IPS DF 6.9 (cell line): ENCODE results near the gene APOL2.

Experiments
- DNase-seq: peaks from one replicate; pipeline ENCODE4 v3.0.0-alpha.2; 2013; ENCODE audit warnings: low read depth, low spot score
- H3K27ac ChIP-seq: one replicate; pipeline ENCODE4 v1.5.1; 2013; ENCODE audit warnings: low read length, control low read depth
- H3K27me3 ChIP-seq: 2 replicates; pipeline ENCODE4 v1.6.1; 2013; ENCODE audit warnings: mild to moderate bottlenecking, low read length; ENCODE audit not compliant: control insufficient read depth, insufficient read depth
- H3K36me3 ChIP-seq: 2 replicates; pipeline ENCODE4 v1.6.1; 2013; ENCODE audit warnings: low read length; ENCODE audit not compliant: control insufficient read depth, insufficient read depth
- H3K4me1 ChIP-seq: 2 replicates; pipeline ENCODE4 v1.6.1; 2013; ENCODE audit warnings: low read length; ENCODE audit not compliant: control insufficient read depth, insufficient read depth
- H3K4me3 ChIP-seq: 2 replicates; pipeline ENCODE4 v1.5.1; 2013; ENCODE audit warnings: mild to moderate bottlenecking, low read length
- H3K9me3 ChIP-seq: 2 replicates; pipeline ENCODE4 v1.6.1; 2013; ENCODE audit warnings: low read length, inconsistent platforms; ENCODE audit not compliant: control insufficient read depth, insufficient read depth
- WGBS: extraction: QIAGEN DNeasy Blood & Tissue Kit; methylation state at CpG from one replicate; pipeline ENCODE4 v1.1.7; 2013; ENCODE audit warnings: mixed read lengths, missing lambda C conversion rate; ENCODE audit not compliant: insufficient read length, insufficient coverage; 5-methylcytosine and 5-hydroxymethylcytosine counted together

APOL2 gene

DNA sequence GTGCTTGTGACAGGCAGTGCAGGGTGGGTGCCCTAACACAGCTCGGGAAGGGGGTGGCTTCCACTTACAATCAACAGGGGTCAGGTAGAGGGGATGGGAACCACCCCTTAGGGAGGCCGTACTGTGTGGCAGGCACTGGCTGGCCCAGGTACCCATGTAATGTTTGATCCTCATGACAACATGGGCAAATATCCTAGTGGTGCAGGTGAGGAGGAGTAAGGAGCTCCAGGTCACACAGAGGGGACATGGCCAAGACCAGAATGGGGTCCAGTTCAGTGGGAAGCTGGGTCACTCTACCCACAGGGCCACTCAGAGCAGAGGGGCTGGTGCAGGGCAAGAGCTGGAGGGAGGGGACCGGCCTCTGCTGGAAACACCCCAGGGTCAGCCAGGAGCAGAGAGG lies 40.8 kb downstream of the APOL2 start:
- Histone ChIP-seq H3K27ac (no peak overlapping the region), H3K27me3 (no peaks in the 10 kb centered on the region), H3K4me1 (peaks cover 6% of the 10 kb centered on the region; the same call in 1 of the 2 replicates), H3K4me3 (no peak overlapping the region), H3K9me3 (no peaks in the 10 kb centered on the region), H3K36me3 (no peaks in the 10 kb centered on the region)
- DNase-seq: no peak
- no CpG with 5 or more reads among the region's 3 CpGs for WGBS

DNA sequence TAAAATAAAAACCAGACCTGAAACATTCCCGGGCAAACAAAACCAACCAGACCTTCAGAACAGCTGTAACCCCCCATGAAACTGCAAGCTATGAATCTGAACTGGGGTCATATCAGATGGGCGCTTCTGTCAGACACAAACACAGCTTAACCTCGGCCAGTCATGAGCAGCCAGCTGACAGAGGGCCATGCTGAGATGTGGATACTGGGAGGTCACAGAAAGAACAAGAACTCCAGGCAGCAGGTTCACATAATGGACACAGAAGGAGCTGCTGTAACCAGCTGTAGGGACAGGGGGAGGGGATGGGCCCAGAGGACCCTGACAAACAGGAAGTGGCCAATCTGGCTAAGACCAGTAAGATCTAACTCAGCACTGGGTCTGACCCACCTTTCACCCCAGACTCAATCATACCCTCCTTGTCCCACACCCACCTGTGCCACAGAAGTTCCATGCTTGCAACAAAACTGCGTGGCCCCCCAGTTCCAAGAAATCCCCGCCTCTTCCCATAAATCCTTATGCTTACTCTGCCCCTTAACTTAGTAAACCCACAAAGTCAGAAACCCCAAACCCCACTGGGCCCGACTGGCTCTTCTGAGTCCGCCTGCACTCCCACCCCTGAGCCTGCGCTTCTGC lies 41.7 kb downstream of the APOL2 start:
- no CpG with 5 or more reads among the region's 8 CpGs for WGBS
- no peak for DNase-seq
- no peak overlapping the region for H3K4me3 ChIP-seq
- H3K27ac ChIP-seq: no peak overlapping the region
- peaks cover 6% of the 10 kb centered on the region; the same call in 1 of the 2 replicates for H3K4me1 ChIP-seq
- no peaks in the 10 kb centered on the region for H3K27me3 ChIP-seq
- no peaks in the 10 kb centered on the region for H3K9me3 ChIP-seq
- no peaks in the 10 kb centered on the region for H3K36me3 ChIP-seq

- DNase-seq: peak; percentile 41
- H3K27me3 ChIP-seq: no peaks in the 10 kb centered on the region
- no peak overlapping the region for H3K27ac ChIP-seq
- WGBS: no CpG with 5 or more reads among the region's 5 CpGs
- H3K36me3 ChIP-seq: no peaks in the 10 kb centered on the region
- H3K4me3 ChIP-seq: no peak overlapping the region
- H3K9me3 ChIP-seq: no peaks in the 10 kb centered on the region
- peaks cover 6% of the 10 kb centered on the region; the same call in 1 of the 2 replicates for H3K4me1 ChIP-seq
These were observed 42.3 kb downstream of the APOL2 start for GRCh38 chr22:36197065-36197440.

DNA sequence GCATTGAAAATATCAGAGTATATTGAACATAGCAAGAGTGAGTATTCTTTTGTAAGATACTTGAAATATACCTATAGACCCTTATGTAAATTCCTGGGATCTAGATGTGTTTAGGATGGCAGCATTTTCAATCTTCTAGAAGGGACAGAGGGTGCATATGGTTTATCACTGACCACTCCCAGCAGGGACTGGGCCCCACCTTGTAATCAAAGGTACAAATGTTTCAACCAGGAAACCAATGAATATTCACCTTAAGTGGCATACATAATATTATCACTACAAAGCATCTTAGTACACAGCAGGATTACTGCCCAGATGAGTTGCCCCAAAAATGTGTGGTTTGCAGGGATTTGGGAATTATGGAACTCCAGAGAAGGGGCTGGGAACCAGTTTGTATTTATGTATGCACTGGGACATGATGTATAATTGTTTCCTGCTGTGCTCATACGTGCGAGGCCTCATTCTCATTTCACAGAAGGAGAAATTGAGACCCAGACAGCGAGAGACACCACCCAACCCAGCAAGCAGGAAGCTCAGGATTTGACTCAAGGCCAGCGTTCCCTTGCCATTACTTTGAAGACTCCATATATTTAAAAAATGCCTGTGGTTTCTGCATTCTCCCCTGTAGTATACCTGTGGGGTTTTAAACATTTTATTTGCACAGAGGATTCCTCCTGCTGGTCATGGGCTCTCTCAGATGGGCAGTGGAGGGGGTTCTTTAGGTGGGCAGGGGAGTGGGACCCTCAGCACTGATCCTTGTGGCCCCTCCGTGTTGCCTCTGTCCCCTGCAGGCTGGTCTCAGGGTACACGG lies 42.9 kb downstream of the APOL2 start:
- Histone ChIP-seq H3K4me1 (peaks cover 6% of the 10 kb centered on the region; the same call in 1 of the 2 replicates), H3K4me3 (no peak overlapping the region), H3K27me3 (no peaks in the 10 kb centered on the region), H3K9me3 (no peaks in the 10 kb centered on the region), H3K36me3 (no peaks in the 10 kb centered on the region), H3K27ac (no peak overlapping the region)
- DNase-seq: no peak
- WGBS: no CpG with 5 or more reads among the region's 6 CpGs

DNA sequence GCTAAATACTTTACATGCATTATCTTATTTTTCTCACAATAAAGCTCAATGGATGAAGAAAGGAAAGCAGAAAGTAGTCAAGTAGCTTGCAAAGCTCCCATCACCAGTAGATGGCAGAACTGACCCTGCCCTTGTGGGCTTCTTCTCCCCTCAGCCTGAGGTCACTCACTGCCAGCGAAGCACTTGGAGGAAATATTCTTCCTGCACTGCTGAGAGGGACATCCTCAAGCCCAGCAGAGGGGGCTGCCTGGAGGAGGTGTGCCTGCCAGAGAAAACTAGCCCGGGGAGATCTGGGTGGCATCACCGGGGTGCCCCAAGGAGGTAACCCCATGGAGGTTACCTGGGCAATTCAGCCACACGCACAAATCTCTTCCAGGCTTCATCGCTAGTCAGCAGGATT lies 44.4 kb downstream of the APOL2 start:
- no peak overlapping the region for H3K4me3 ChIP-seq
- DNase-seq: peak; percentile 25
- no peaks in the 10 kb centered on the region for H3K36me3 ChIP-seq
- H3K4me1 ChIP-seq: peaks cover 6% of the 10 kb centered on the region; the same call in 1 of the 2 replicates
- no peaks in the 10 kb centered on the region for H3K9me3 ChIP-seq
- H3K27me3 ChIP-seq: no peaks in the 10 kb centered on the region
- WGBS: no CpG with 5 or more reads among the region's 5 CpGs
- H3K27ac ChIP-seq: no peak overlapping the region

DNA sequence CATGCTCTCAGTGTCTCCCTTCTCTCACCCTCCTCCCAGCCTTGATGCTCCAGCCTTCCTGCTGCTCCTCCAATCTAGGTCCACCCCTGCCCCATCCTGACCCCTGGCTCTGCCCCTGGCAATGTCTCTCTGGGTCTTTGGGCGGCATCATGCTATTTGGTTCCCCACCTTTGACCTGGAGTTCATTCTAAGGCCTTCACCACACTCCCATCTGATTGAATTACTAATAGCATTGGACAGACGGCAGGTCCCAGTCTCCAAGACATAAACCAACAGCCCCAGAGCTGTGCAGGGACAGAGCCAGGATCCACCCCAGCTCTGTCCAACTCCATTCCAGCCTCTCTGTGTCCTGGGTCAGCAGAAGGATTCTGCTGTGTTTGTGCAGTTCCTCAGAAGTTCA lies 44.9 kb downstream of the APOL2 start:
- peaks cover 7% of the 10 kb centered on the region; the same call in 1 of the 2 replicates for H3K4me1 ChIP-seq
- H3K36me3 ChIP-seq: no peaks in the 10 kb centered on the region
- no CpG with 5 or more reads among the region's 2 CpGs for WGBS
- H3K27ac ChIP-seq: no peak overlapping the region
- no peaks in the 10 kb centered on the region for H3K27me3 ChIP-seq
- no peaks in the 10 kb centered on the region for H3K9me3 ChIP-seq
- H3K4me3 ChIP-seq: no peak overlapping the region
- DNase-seq: no peak

- Histone ChIP-seq H3K9me3 (no peaks in the 10 kb centered on the region), H3K4me3 (no peak overlapping the region), H3K27ac (no peak overlapping the region), H3K27me3 (no peaks in the 10 kb centered on the region), H3K36me3 (no peaks in the 10 kb centered on the region), H3K4me1 (peaks cover 7% of the 10 kb centered on the region; the same call in 1 of the 2 replicates)
- no peak for DNase-seq
- no CpG with 5 or more reads among the region's 3 CpGs for WGBS
These were observed 45.8 kb downstream of the APOL2 start for GRCh38 chr22:36193577-36193976.

DNA sequence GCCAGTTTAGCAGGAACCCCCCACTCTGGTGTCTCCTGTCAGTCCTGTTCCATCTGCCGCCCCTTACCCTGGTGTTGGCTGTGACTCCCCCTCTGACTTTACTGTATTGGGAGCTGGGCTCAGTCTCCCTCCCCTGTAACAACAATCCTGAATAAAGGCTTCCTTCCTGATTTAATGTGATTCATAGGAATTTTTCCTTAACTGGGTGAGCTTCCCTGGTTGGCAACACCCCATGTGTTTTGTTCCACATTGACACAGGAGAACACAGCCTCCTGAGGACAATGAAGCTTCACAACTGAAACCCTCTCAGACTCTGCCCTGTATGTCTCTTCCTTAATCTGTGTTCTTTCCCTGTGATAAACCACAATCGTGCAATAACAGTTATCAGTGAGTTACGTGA lies 46.2 kb downstream of the APOL2 start:
- no CpG with 5 or more reads among the region's 3 CpGs for WGBS
- no peak for DNase-seq
- no peaks in the 10 kb centered on the region for H3K36me3 ChIP-seq

DNA sequence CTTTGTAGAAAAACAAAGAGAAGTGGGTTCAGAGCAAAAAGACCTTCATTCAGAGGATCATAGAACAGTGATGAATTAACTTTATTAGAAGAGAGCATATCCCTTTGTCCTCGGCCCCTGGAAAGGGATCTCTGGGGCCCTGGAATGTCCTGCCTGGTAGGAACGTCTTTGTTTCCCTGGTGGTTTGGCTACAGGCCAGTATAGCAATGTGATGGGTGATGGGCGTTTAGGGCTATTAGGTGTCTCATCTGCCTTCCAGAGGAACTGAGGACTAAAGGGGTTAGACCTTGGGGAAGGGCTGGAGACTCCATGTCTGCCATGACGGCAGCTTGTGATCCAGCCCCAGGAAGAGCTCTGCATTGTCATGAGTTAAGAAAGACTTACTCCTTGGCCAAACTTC lies 46.8 kb downstream of the APOL2 start:
- Histone ChIP-seq H3K27ac (no peak overlapping the region), H3K4me1 (peaks cover 4% of the 10 kb centered on the region; the same call in 1 of the 2 replicates), H3K36me3 (no peaks in the 10 kb centered on the region), H3K4me3 (no peak overlapping the region), H3K9me3 (no peaks in the 10 kb centered on the region), H3K27me3 (no peaks in the 10 kb centered on the region)
- no CpG with 5 or more reads among the region's 4 CpGs for WGBS
- DNase-seq: no peak

More for the DNA sequence above, 46.2 kb downstream of the APOL2 start:
- Histone ChIP-seq H3K9me3 (no peaks in the 10 kb centered on the region), H3K4me1 (peaks cover 7% of the 10 kb centered on the region; the same call in 1 of the 2 replicates), H3K4me3 (no peak overlapping the region), H3K27ac (no peak overlapping the region), H3K27me3 (no peaks in the 10 kb centered on the region)

GRCh38 chr22:36191106-36191836 lies 48.1 kb downstream of the APOL2 start:
- Histone ChIP-seq H3K27me3 (no peaks in the 10 kb centered on the region), H3K9me3 (no peaks in the 10 kb centered on the region), H3K4me3 (no peak overlapping the region), H3K36me3 (no peaks in the 10 kb centered on the region), H3K27ac (no peak overlapping the region), H3K4me1 (peaks cover 1% of the 10 kb centered on the region; the same call in 1 of the 2 replicates)
- no CpG with 5 or more reads among the region's 17 CpGs for WGBS
- DNase-seq: no peak
